HG02588 (cell line): ENCODE measurements around the gene SLC25A44.
"Not testable (repeated sequence)": the region's sequence is repeated elsewhere in the genome, so short reads cannot be mapped to it uniquely, and the experiment has no call there.

Experiments
- ATAC-seq: cut with Tn5 transposase; IDR thresholded peaks from one replicate; pipeline ENCODE4 v1.9.1; 2021; ENCODE audit warnings: mild to moderate bottlenecking, moderate library complexity; ENCODE audit not compliant: unreplicated experiment

Gene SLC25A44

GRCh38 chr1:156198831-156199349 is 5.0 kb downstream of the SLC25A44 start:
- ATAC-seq, result no peak

- ATAC-seq, result no peak
These were observed 6.1 kb downstream of the SLC25A44 start for GRCh38 chr1:156200044-156200443.

GRCh38 chr1:156203331-156203730 is 9.4 kb downstream of the SLC25A44 start:
- no peak for ATAC-seq

- no peak for ATAC-seq
These were observed 10.8 kb downstream of the SLC25A44 start for GRCh38 chr1:156204686-156205085.

- no peak for ATAC-seq
These were observed 17.3 kb downstream of the SLC25A44 start for GRCh38 chr1:156211243-156211642.

- ATAC-seq, result no peak
These were observed 18.2 kb downstream of the SLC25A44 start for GRCh38 chr1:156212130-156212529.

GRCh38 chr1:156212833-156213643 is 19.1 kb downstream of the SLC25A44 start, which contains the start of gene PMF1:
Gene PMF1, plus strand, starts transcription at chr1:156213007. Its CDS starts 9 bp downstream, at chr1:156213016.
- peak; percentile 88 for ATAC-seq

- no peak for ATAC-seq
These were observed 19.7 kb downstream of the SLC25A44 start for GRCh38 chr1:156213644-156213966.

GRCh38 chr1:156214024-156214748 is 20.3 kb downstream of the SLC25A44 start:
- ATAC-seq, result no peak

GRCh38 chr1:156216361-156217086 is 22.6 kb downstream of the SLC25A44 start:
- ATAC-seq, result not testable (repeated sequence)

GRCh38 chr1:156217871-156218270 is 24.0 kb downstream of the SLC25A44 start:
- ATAC-seq, result no peak

GRCh38 chr1:156220226-156220625 is 26.3 kb downstream of the SLC25A44 start:
- ATAC-seq, result no peak

GRCh38 chr1:156221986-156222692 is 28.2 kb downstream of the SLC25A44 start:
- ATAC-seq, result no peak

- no peak for ATAC-seq
These were observed 31.7 kb downstream of the SLC25A44 start for GRCh38 chr1:156225677-156226014.

- no peak for ATAC-seq
These were observed 32.2 kb downstream of the SLC25A44 start for GRCh38 chr1:156226116-156226538.

GRCh38 chr1:156226782-156227181 is 32.9 kb downstream of the SLC25A44 start:
- ATAC-seq, result no peak

GRCh38 chr1:156228501-156228900 is 34.6 kb downstream of the SLC25A44 start:
- ATAC-seq, result no peak

GRCh38 chr1:156229809-156230472 is 36.0 kb downstream of the SLC25A44 start:
- no peak for ATAC-seq

GRCh38 chr1:156230473-156230837 is 36.6 kb downstream of the SLC25A44 start:
- ATAC-seq, result no peak

- no peak for ATAC-seq
These were observed 38.4 kb downstream of the SLC25A44 start for GRCh38 chr1:156232201-156232894.
